HEK293 (cell line): ENCODE data around the gene EML1.
A peak's percentile ranks its signal among the peaks of the same experiment; 100 is the strongest.

Source experiments
- CTCF ChIA-PET: fragments of 350-600 bp; formaldehyde crosslinking; extraction: SDS; loops from one replicate; lab custom pipeline; 2021; ENCODE audit warnings: antibody characterized with exemption; lab: Yijun Ruan, JAX
- POLR2A ChIA-PET: fragments of 300-600 bp; formaldehyde crosslinking; extraction: SDS; loops from one replicate; lab custom pipeline; 2020; ENCODE audit warnings: antibody characterized with exemption, inconsistent platforms; lab: Yijun Ruan, JAX
- H3K27ac ChIP-seq: fragments of 200-500 bp; sonication (Bioruptor generic); 2 replicates; pipeline ENCODE4 v1.5.1; 2014; ENCODE audit warnings: low read depth, low read length, control low read depth, inconsistent platforms; ENCODE audit errors: extremely low read depth
- H3K36me3 ChIP-seq, 2 experiments: fragments of 200-500 bp in 1 of 2; sonication (Bioruptor generic) in 1 of 2; 1 replicate in 1 of 2; 2 replicates in 1 of 2; pipeline ENCODE4 v1.5.1; 2014 to 2017; ENCODE audit warnings: inconsistent platforms in 2 of 2, low read length in 2 of 2; ENCODE audit not compliant: control insufficient read depth in 2 of 2, insufficient read depth in 1 of 2
- H3K4me1 ChIP-seq: fragments of 200-500 bp; sonication (Bioruptor generic); 2 replicates; pipeline ENCODE4 v1.5.1; 2014; ENCODE audit warnings: mild to moderate bottlenecking, low read length, inconsistent platforms; ENCODE audit not compliant: control insufficient read depth, insufficient read depth
- H3K4me3 ChIP-seq: 2 replicates; pipeline ENCODE4 v1.5.1; 2011; ENCODE audit warnings: low read depth, mild to moderate bottlenecking, control low read depth, low read length, moderate library complexity
- H3K9me3 ChIP-seq: fragments of 200-500 bp; sonication (Bioruptor generic); 2 replicates; pipeline ENCODE4 v1.5.1; 2014; ENCODE audit warnings: low read depth, low read length, inconsistent platforms; ENCODE audit not compliant: control insufficient read depth, insufficient read depth
- BCL11A ChIP-seq: fragments of 450-650 bp; formaldehyde crosslinking; IDR thresholded peaks from 2 replicates; pipeline ENCODE4 v1.5.1; 2016; ENCODE audit warnings: low read depth, missing biosample characterization, missing genetic modification characterization
- KLF16 ChIP-seq: fragments of 450-650 bp; formaldehyde crosslinking; IDR thresholded peaks from 2 replicates; pipeline ENCODE4 v1.5.1; 2017; ENCODE audit warnings: missing biosample characterization, missing genetic modification characterization
- MZF1 ChIP-seq: fragments of 450-650 bp; formaldehyde crosslinking; IDR thresholded peaks from 2 replicates; pipeline ENCODE4 v1.5.1; 2017; ENCODE audit warnings: missing biosample characterization, missing genetic modification characterization, borderline replicate concordance
- OSR2 ChIP-seq: fragments of 450-650 bp; formaldehyde crosslinking; IDR thresholded peaks from 2 replicates; pipeline ENCODE4 v1.5.1; 2016; ENCODE audit warnings: missing biosample characterization, missing genetic modification characterization
- REPIN1 ChIP-seq: fragments of 450-650 bp; formaldehyde crosslinking; IDR thresholded peaks from 2 replicates; pipeline ENCODE4 v1.5.1; 2017; ENCODE audit warnings: missing biosample characterization, missing genetic modification characterization, low read depth
- SCRT2 ChIP-seq: fragments of 450-650 bp; formaldehyde crosslinking; IDR thresholded peaks from 2 replicates; pipeline ENCODE4 v1.5.1; 2016; ENCODE audit warnings: missing biosample characterization, missing genetic modification characterization
- ZFP37 ChIP-seq: fragments of 450-650 bp; formaldehyde crosslinking; IDR thresholded peaks from 2 replicates; pipeline ENCODE4 v1.5.1; 2016; ENCODE audit warnings: missing biosample characterization, missing genetic modification characterization
- ZNF138 ChIP-seq: fragments of 450-650 bp; formaldehyde crosslinking; IDR thresholded peaks from 2 replicates; pipeline ENCODE4 v1.5.1; 2016; ENCODE audit warnings: missing biosample characterization, missing genetic modification characterization, borderline replicate concordance
- ZNF146 ChIP-seq: fragments of 450-650 bp; formaldehyde crosslinking; IDR thresholded peaks from 2 replicates; pipeline ENCODE4 v1.5.1; 2016; ENCODE audit warnings: missing biosample characterization, missing genetic modification characterization
- ZNF157 ChIP-seq: fragments of 450-650 bp; formaldehyde crosslinking; IDR thresholded peaks from 2 replicates; pipeline ENCODE4 v1.5.1; 2016; ENCODE audit warnings: missing biosample characterization, missing genetic modification characterization
- ZNF266 ChIP-seq: fragments of 450-650 bp; formaldehyde crosslinking; IDR thresholded peaks from 2 replicates; pipeline ENCODE4 v1.5.1; 2016; ENCODE audit warnings: missing biosample characterization, missing genetic modification characterization, low read depth
- ZNF311 ChIP-seq: fragments of 450-650 bp; formaldehyde crosslinking; IDR thresholded peaks from 2 replicates; pipeline ENCODE4 v1.5.1; 2017; ENCODE audit warnings: missing biosample characterization, missing genetic modification characterization, borderline replicate concordance
- ZNF37A ChIP-seq: fragments of 450-650 bp; IDR thresholded peaks from 2 replicates; pipeline ENCODE4 v1.5.1; 2018; ENCODE audit warnings: missing biosample characterization, missing genetic modification characterization
- ZNF548 ChIP-seq: fragments of 450-650 bp; formaldehyde crosslinking; IDR thresholded peaks from 2 replicates; pipeline ENCODE4 v1.5.1; 2016; ENCODE audit warnings: missing biosample characterization, missing genetic modification characterization
- ZNF549 ChIP-seq: fragments of 450-650 bp; IDR thresholded peaks from 2 replicates; pipeline ENCODE4 v1.5.1; 2018; ENCODE audit warnings: missing biosample characterization, missing genetic modification characterization, mild to moderate bottlenecking, inconsistent platforms, moderate library complexity
- ZNF558 ChIP-seq: fragments of 450-650 bp; formaldehyde crosslinking; IDR thresholded peaks from 2 replicates; pipeline ENCODE4 v1.5.1; 2016; ENCODE audit warnings: missing biosample characterization, missing genetic modification characterization
- ZNF560 ChIP-seq: fragments of 450-650 bp; formaldehyde crosslinking; IDR thresholded peaks from 2 replicates; pipeline ENCODE4 v1.5.1; 2017; ENCODE audit warnings: missing biosample characterization, missing genetic modification characterization, borderline replicate concordance
- ZNF585B ChIP-seq: fragments of 450-650 bp; formaldehyde crosslinking; IDR thresholded peaks from 2 replicates; pipeline ENCODE4 v1.5.1; 2016; ENCODE audit warnings: missing biosample characterization, missing genetic modification characterization
- ZNF600 ChIP-seq: fragments of 450-650 bp; formaldehyde crosslinking; IDR thresholded peaks from 2 replicates; pipeline ENCODE4 v1.5.1; 2016; ENCODE audit warnings: missing biosample characterization, missing genetic modification characterization
- ZNF629 ChIP-seq: fragments of 450-650 bp; formaldehyde crosslinking; IDR thresholded peaks from 2 replicates; pipeline ENCODE4 v1.5.1; 2017; ENCODE audit warnings: missing biosample characterization, missing genetic modification characterization
- ZNF768 ChIP-seq: fragments of 450-650 bp; formaldehyde crosslinking; IDR thresholded peaks from 2 replicates; pipeline ENCODE4 v1.5.1; 2018; ENCODE audit warnings: missing biosample characterization, mild to moderate bottlenecking, missing genetic modification characterization
- TF ChIP-seq, protein P1 (sequence below): fragments of 450-650 bp; formaldehyde crosslinking; conservative IDR thresholded peaks from 2 replicates; pipeline ENCODE4 v1.5.1; 2016; ENCODE audit warnings: low read depth, missing biosample characterization, missing genetic modification characterization
- TF ChIP-seq, protein P2 (sequence below): fragments of 450-650 bp; formaldehyde crosslinking; IDR thresholded peaks from 2 replicates; pipeline ENCODE4 v1.5.1; 2016; ENCODE audit warnings: missing biosample characterization, missing genetic modification characterization
- TF ChIP-seq, protein P3 (sequence below): fragments of 450-650 bp; formaldehyde crosslinking; IDR thresholded peaks from 2 replicates; pipeline ENCODE4 v1.5.1; 2016; ENCODE audit warnings: missing biosample characterization, missing genetic modification characterization

The EML1 gene

DNA sequence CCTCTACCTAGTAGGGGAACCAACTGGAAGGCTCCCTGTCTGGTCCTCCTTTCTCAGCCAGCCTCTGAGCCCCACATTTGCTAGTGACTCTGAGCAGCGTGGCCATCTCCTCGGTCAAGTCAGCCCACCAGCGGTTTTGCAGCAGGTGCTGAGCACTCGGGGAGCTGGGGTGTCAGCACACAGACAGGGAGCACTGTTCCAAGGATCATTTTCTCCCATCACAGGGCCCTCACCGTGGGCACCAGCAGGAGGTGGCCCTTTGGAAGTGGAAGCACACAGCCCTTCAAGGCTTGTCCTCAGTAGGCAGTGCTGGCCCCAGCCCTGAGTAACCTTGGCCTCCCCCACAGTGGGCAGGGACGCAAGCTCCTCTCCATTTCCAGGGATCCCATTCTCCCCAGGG, 24.1 kb upstream of the EML1 start:
- H3K9me3 ChIP-seq: no peaks in the 10 kb centered on the region
- TF ChIP-seq MZF1 (tag by site-specific recombination): no peak
- TF ChIP-seq ZNF768 (tag by site-specific recombination): no peak
- no peak for TF ChIP-seq ZFP37 (tag by site-specific recombination)
- TF ChIP-seq, protein P1, sequence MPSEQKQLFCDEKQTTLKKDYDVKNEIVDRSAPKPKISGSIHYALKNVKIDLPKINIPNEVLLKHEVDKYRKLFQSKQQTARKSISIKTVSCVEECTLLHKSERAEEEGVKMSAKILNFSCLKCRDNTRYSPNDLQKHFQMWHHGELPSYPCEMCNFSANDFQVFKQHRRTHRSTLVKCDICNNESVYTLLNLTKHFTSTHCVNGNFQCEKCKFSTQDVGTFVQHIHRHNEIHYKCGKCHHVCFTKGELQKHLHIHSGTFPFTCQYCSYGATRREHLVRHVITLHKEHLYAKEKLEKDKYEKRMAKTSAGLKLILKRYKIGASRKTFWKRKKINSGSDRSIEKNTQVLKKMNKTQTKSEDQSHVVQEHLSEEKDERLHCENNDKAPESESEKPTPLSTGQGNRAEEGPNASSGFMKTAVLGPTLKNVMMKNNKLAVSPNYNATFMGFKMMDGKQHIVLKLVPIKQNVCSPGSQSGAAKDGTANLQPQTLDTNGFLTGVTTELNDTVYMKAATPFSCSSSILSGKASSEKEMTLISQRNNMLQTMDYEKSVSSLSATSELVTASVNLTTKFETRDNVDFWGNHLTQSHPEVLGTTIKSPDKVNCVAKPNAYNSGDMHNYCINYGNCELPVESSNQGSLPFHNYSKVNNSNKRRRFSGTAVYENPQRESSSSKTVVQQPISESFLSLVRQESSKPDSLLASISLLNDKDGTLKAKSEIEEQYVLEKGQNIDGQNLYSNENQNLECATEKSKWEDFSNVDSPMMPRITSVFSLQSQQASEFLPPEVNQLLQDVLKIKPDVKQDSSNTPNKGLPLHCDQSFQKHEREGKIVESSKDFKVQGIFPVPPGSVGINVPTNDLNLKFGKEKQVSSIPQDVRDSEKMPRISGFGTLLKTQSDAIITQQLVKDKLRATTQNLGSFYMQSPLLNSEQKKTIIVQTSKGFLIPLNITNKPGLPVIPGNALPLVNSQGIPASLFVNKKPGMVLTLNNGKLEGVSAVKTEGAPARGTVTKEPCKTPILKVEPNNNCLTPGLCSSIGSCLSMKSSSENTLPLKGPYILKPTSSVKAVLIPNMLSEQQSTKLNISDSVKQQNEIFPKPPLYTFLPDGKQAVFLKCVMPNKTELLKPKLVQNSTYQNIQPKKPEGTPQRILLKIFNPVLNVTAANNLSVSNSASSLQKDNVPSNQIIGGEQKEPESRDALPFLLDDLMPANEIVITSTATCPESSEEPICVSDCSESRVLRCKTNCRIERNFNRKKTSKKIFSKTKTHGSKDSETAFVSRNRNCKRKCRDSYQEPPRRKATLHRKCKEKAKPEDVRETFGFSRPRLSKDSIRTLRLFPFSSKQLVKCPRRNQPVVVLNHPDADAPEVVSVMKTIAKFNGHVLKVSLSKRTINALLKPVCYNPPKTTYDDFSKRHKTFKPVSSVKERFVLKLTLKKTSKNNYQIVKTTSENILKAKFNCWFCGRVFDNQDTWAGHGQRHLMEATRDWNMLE (tag by site-specific recombination): no peak
- TF ChIP-seq ZNF37A (tag by site-specific recombination): no peak
- TF ChIP-seq ZNF311: no peak
- no peak for TF ChIP-seq KLF16 (tag by site-specific recombination)
- no peak for TF ChIP-seq ZNF549 (tag by site-specific recombination)
- no peak for TF ChIP-seq OSR2
- TF ChIP-seq, protein P2, sequence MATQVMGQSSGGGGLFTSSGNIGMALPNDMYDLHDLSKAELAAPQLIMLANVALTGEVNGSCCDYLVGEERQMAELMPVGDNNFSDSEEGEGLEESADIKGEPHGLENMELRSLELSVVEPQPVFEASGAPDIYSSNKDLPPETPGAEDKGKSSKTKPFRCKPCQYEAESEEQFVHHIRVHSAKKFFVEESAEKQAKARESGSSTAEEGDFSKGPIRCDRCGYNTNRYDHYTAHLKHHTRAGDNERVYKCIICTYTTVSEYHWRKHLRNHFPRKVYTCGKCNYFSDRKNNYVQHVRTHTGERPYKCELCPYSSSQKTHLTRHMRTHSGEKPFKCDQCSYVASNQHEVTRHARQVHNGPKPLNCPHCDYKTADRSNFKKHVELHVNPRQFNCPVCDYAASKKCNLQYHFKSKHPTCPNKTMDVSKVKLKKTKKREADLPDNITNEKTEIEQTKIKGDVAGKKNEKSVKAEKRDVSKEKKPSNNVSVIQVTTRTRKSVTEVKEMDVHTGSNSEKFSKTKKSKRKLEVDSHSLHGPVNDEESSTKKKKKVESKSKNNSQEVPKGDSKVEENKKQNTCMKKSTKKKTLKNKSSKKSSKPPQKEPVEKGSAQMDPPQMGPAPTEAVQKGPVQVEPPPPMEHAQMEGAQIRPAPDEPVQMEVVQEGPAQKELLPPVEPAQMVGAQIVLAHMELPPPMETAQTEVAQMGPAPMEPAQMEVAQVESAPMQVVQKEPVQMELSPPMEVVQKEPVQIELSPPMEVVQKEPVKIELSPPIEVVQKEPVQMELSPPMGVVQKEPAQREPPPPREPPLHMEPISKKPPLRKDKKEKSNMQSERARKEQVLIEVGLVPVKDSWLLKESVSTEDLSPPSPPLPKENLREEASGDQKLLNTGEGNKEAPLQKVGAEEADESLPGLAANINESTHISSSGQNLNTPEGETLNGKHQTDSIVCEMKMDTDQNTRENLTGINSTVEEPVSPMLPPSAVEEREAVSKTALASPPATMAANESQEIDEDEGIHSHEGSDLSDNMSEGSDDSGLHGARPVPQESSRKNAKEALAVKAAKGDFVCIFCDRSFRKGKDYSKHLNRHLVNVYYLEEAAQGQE (tag by site-specific recombination): no peak
- TF ChIP-seq ZNF585B (tag by site-specific recombination): no peak
- TF ChIP-seq SCRT2: no peak
- no peak for TF ChIP-seq ZNF629 (tag by site-specific recombination)
- TF ChIP-seq ZNF157 (tag by site-specific recombination): no peak
- TF ChIP-seq BCL11A (tag by site-specific recombination): no peak
- TF ChIP-seq REPIN1 (tag by site-specific recombination): no peak
- no peak for TF ChIP-seq ZNF146 (tag by site-specific recombination)
- TF ChIP-seq ZNF560 (tag by site-specific recombination): no peak
- TF ChIP-seq ZNF558: no peak
- ChIA-PET CTCF (interaction anchor here (1.1 kb wide), 1 partner anchor 8 kb away, joined by 5 read pairs; no protein-coding TSS in a partner anchor), POLR2A (no interaction called here)
- no peak overlapping the region for H3K27ac ChIP-seq
- no peaks in the 10 kb centered on the region for H3K36me3 ChIP-seq
- H3K4me1 ChIP-seq: peaks cover 7% of the 10 kb centered on the region; the same call in 1 of the 2 replicates
- H3K4me3 ChIP-seq: no peak overlapping the region

DNA sequence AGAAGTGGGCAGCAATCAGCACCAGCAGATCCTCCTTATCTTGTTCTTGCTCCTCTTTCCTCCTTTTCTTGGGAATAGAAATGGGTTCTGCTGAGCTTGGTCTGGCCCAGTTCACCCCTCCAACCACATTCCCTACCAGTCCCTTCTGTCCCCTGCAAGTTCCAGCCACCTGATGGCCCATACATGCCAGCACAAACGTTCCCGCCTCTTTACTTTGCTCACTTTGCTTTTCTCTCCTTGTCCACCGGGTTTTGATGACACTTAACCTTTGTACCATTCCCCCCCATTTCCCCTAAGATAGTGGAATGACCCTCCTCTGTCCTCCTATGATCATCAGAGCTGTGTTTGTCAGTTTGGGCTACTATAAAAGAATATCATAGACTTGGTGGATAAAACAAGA, 23.4 kb upstream of the EML1 start:
- Histone ChIP-seq H3K27ac (no peak overlapping the region), H3K4me1 (peaks cover 7% of the 10 kb centered on the region; the same call in 1 of the 2 replicates), H3K9me3 (no peaks in the 10 kb centered on the region), H3K4me3 (no peak overlapping the region), H3K36me3 (no peaks in the 10 kb centered on the region)
- CTCF ChIA-PET: interaction anchor here (0.7 kb wide), 1 partner anchor 20 kb away, joined by 3 read pairs; no protein-coding TSS in a partner anchor
- TF ChIP-seq ZNF600 (tag by site-specific recombination) (0 out of 2 replicates have a peak, but pooled peaks have one; percentile 26), ZNF266 (tag by site-specific recombination) (0 out of 2 replicates have a peak, but pooled peaks have one; percentile 29), ZNF138 (tag by site-specific recombination) (no peak), ZNF157 (tag by site-specific recombination) (no peak), ZNF548 (tag by site-specific recombination) (no peak)
- TF ChIP-seq, protein P3, sequence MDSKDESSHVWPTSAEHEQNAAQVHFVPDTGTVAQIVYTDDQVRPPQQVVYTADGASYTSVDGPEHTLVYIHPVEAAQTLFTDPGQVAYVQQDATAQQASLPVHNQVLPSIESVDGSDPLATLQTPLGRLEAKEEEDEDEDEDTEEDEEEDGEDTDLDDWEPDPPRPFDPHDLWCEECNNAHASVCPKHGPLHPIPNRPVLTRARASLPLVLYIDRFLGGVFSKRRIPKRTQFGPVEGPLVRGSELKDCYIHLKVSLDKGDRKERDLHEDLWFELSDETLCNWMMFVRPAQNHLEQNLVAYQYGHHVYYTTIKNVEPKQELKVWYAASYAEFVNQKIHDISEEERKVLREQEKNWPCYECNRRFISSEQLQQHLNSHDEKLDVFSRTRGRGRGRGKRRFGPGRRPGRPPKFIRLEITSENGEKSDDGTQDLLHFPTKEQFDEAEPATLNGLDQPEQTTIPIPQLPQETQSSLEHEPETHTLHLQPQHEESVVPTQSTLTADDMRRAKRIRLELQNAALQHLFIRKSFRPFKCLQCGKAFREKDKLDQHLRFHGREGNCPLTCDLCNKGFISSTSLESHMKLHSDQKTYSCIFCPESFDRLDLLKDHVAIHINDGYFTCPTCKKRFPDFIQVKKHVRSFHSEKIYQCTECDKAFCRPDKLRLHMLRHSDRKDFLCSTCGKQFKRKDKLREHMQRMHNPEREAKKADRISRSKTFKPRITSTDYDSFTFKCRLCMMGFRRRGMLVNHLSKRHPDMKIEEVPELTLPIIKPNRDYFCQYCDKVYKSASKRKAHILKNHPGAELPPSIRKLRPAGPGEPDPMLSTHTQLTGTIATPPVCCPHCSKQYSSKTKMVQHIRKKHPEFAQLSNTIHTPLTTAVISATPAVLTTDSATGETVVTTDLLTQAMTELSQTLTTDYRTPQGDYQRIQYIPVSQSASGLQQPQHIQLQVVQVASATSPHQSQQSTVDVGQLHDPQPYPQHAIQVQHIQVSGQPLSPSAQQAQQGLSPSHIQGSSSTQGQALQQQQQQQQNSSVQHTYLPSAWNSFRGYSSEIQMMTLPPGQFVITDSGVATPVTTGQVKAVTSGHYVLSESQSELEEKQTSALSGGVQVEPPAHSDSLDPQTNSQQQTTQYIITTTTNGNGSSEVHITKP: peak; percentile 85
- POLR2A ChIA-PET: no interaction called here
